Vagina (tissue), 2 donors: ENCODE results near the gene CAB39L.

ENCODE experiments used
- CTCF ChIP-seq, 3 experiments: fragments of 450-650 bp in 2 of 3; fragments of 200-600 bp in 1 of 3; sonication (generic) in 1 of 3; IDR thresholded peaks; one replicate each; pipeline ENCODE4 v1.5.1; 2017 to 2019; ENCODE audit warnings: antibody characterized with exemption in 3 of 3, mild to moderate bottlenecking in 2 of 3, moderate library complexity in 2 of 3
- POLR2A ChIP-seq, 2 donors: fragments of 450-650 bp; IDR thresholded peaks; one replicate each; pipeline ENCODE4 v1.6.1; 2017; ENCODE audit warnings: antibody characterized with exemption in 2 of 2, mild to moderate bottlenecking in 2 of 2, moderate library complexity in 2 of 2
- POLR2AphosphoS5 ChIP-seq, 2 donors: sonication (generic); formaldehyde crosslinking; IDR thresholded peaks; one replicate each; pipeline ENCODE4 v1.9.0; 2017; ENCODE audit warnings: antibody characterized with exemption in 2 of 2, mild to moderate bottlenecking in 2 of 2, low read depth in 1 of 2; ENCODE audit not compliant: insufficient read depth in 1 of 2

- no peak for TF ChIP-seq CTCF (IDR thresholded peaks at IDR 0.05)
- no peak for TF ChIP-seq POLR2A (IDR thresholded peaks at IDR 0.05)
- TF ChIP-seq POLR2AphosphoS5 (IDR thresholded peaks at IDR 0.05; ENCODE audit: insufficient read depth in 1 of 2, low read depth in 1 of 2) = no peak
Observed at GRCh38 chr13:49437705-49438104, 6.2 kb downstream of the CAB39L start.
